Fibroblast of villous mesenchyme (primary cell): ENCODE data around the gene ST6GALNAC2. TPM values are rescaled to one million over a fixed set of nuclear protein-coding genes. Genes with fewer than 3 reads are reported as not detected.

Source experiments
- DNase-seq: peaks from one replicate; pipeline ENCODE4 v3.0.0-alpha.2; 2010; ENCODE audit warnings: low read depth
- H3K4me3 ChIP-seq: 2 replicates; pipeline ENCODE4 v1.5.1; 2011; ENCODE audit warnings: low read depth, mild to moderate bottlenecking, low read length
- total RNA-seq: library from RNA; depleted of rRNA; stranded (reverse); fragments of >200 nt; gene quantifications from 2 replicates; pipeline ENCODE4 v1.2.3, GENCODE V29; 2012
- TF ChIP-seq, protein P1 (sequence below): IDR thresholded peaks from 2 replicates; pipeline ENCODE4 v1.5.1; 2012; ENCODE audit warnings: low read depth, mild to moderate bottlenecking, low read length; ENCODE audit not compliant: insufficient read depth

Gene ST6GALNAC2
- total RNA-seq, 1 donor = 0.86 TPM

DNA sequence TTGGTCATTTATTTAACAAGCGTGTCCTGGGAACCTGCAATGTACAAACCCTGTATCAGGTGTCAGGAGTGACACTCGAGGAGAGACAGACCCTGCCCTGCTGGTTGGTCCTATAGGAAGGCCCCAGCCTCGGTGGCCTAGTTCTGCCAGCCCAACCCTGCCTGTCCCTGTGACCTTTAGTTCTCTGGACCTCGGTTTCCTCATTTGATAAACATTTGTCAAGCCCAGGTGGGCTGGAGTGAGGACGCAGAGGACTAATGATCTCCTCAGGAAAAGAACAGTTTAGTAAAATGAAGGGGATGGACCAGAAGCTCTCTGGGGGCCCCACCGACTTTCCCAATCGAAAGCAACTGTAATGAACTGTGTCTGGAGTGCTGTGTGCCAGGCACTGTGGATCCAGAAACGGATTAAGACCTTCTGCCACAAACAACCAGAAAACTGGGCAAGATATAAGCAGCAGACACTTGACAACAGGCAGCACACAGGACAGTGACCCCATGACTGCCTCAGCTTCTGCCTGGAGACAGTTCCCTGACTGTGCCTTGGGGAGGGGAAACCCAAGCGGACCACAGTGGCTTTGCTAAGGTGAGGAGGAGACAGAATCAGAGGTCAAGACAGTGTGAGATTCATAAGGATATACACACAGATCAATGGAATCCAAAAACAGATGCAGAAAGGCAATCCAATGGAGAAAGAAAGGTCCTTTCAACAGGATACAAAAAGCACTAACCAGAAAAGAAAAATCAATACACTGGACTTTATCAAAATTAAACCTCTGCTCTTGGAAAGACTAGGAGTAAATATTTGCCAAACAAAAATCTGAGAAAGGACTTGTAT lies 37.1 kb downstream of the ST6GALNAC2 start:
- no peak for DNase-seq
- no peak overlapping the region for H3K4me3 ChIP-seq
- TF ChIP-seq, protein P1, sequence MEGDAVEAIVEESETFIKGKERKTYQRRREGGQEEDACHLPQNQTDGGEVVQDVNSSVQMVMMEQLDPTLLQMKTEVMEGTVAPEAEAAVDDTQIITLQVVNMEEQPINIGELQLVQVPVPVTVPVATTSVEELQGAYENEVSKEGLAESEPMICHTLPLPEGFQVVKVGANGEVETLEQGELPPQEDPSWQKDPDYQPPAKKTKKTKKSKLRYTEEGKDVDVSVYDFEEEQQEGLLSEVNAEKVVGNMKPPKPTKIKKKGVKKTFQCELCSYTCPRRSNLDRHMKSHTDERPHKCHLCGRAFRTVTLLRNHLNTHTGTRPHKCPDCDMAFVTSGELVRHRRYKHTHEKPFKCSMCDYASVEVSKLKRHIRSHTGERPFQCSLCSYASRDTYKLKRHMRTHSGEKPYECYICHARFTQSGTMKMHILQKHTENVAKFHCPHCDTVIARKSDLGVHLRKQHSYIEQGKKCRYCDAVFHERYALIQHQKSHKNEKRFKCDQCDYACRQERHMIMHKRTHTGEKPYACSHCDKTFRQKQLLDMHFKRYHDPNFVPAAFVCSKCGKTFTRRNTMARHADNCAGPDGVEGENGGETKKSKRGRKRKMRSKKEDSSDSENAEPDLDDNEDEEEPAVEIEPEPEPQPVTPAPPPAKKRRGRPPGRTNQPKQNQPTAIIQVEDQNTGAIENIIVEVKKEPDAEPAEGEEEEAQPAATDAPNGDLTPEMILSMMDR = no peak

DNA sequence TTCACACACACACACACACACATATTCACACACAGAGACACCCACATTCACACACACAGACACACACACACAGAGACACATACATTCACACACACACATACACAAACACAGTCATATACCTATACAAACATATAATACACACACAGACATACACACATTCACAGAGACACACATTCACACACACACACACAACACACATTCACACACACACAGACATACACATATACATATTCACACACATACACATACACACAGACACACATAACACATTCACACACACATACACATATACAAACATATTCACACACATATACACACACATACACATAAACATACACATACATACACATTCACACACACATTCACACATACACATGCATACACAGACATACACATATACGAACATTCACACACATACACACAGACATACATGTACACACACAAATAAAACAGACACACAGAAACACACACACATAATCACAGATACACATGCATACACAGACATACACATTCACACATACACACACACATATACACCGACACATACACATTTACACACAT lies 37.9 kb downstream of the ST6GALNAC2 start:
- H3K4me3 ChIP-seq = no peak overlapping the region
- TF ChIP-seq, protein P1 = no peak
- no peak for DNase-seq

DNA sequence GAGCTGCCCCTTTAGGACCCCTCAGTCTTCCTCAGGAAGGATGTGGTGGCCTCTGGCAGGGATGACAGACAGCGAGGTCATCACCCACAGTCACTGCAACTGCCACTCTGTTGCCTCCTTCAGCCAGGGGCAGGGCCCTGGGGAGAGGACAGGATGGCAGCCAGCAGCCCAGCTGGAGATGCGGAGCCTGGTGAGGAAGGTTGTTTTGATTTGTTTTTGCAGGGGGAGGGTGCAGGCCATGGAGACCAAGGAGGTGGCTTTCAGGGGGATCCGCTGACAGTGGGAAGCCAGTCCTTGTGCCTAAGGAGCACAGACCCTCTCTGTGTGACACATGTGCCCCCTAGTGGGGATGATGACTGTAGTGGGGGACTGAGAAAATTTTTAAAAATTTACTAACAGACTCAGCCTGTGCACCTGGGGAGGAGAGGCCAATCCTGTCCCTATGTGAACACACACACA lies 38.4 kb downstream of the ST6GALNAC2 start:
- peak; percentile 87 for DNase-seq
- H3K4me3 ChIP-seq = no peak overlapping the region
- TF ChIP-seq, protein P1 = peak; percentile 83

DNA sequence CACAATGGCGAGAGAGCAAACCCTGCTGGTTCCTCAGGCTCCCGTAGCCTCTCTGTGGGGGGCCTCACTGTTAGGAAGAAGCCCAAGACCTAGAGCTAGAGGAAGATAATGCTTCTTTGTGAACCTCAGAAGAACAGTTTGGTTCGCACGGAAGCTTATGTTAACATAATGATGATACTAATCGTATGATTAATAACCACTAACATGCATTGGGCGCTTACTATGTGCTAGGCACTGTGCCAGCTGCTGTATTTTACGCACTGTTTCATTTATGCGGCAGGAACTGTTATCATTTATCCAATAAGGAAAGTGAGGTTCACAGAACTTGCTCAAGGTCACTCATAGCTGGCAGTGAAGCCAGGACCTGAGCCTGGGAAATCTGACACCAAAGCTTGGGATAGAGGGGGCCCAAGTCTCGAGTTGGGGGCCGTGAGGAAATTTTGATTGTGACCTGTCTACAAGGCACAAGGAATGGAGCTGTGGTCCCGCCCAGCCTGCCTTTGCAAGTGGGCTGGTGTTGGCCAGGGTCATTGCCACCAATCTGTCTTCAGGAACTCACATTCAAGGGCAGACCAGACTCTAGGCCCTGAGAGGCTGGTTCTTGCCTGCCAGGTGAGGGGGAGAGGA lies 39.0 kb downstream of the ST6GALNAC2 start:
- no peak overlapping the region for H3K4me3 ChIP-seq
- TF ChIP-seq, protein P1 = no peak
- peak; percentile 95 for DNase-seq

DNA sequence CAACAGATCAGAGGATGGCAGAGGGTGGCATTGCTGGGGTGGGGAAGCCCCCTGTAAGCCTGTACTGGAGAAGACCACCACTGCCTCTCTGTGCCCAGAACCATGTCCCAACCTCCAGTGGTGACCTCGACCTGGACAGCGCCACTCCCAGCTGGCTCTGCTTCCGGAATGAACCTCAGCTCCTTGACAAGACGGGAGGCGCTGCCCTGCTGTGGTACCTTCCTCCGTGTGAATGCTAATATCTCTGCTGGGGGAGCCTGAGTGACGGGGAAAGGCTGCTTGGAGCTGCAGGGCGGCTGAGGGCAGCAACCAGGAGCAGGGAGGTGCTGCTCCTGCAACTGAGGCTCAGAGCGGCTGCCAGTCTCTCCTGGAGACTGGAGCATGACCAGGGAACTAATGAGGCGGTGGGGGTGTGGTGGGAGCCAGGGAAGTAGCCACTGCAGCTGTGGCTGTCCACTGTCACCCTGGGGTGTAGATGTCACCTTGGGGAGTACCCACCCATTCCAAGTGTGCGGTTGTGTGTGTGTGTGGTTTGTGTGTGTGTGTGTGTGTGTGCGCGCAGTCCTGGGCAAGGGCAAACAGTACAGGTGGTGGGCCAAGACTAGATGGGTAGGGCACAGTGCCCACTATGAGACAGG lies 39.6 kb downstream of the ST6GALNAC2 start:
- DNase-seq = peak; percentile 50
- TF ChIP-seq, protein P1 = no peak
- H3K4me3 ChIP-seq = no peak overlapping the region

DNA sequence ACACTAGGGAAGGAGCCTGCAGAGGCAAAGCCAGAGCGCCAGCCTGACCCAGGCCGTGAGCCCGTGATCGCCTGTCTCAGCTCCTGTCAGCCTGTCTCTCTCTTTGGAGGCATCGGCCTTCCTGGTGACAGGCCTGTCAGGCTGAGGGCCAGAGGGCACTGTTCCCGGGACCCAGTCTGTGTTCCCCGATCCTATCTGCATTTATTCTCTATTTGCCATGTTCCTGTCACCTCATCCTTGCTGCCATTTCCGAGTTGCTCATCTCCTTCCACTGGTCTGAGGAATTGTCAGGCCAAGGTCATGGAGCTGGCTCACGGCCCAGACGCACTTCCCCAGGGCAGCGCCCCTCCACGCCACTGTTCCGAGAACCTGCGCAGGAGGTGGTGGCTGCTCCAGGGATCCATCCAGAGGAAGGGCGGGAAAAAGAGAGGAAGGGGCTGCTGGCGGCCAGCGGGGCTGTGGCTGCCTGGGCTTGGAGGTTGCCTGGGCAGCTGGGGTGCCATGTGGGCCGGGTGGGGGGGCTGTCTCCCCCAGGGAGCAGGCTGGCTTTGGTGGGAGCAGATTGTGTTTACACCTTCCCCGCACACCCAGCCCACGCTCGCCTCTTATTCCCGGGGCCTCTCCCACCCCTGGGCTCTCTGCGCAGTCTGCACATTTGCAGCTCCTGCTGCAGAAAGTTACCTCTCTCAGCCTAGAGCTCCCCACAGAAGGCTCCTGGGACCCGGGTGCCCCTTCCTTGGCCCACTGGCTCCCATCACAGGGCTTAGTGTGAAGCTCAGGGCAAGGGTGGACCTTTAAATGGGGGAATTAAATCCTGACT lies 40.9 kb downstream of the ST6GALNAC2 start:
- DNase-seq = no peak
- TF ChIP-seq, protein P1 = no peak
- H3K4me3 ChIP-seq = no peak overlapping the region
